ENCODE data around the gene USP9X.

USP9X gene

GRCh38 chrX:41095174-41095573 lies 9.9 kb downstream of the USP9X start:
- Histone ChIP-seq H3K27me3 (ENCODE audit: insufficient read depth, low read length, poor library complexity, severe bottlenecking) (no peaks in the 10 kb centered on the region), H2AFZ (ENCODE audit: low read length) (no peak overlapping the region), H3K4me2 (ENCODE audit: low read depth, low read length, poor library complexity, severe bottlenecking) (peak overlapping the region; percentile 31), H3K36me3 (ENCODE audit: insufficient read depth, low read length) (no peaks in the 10 kb centered on the region; the same call in 1 of the 2 replicates), H3K4me3 (ENCODE audit: low read length, poor library complexity, severe bottlenecking) (no peak overlapping the region), H3F3A (ENCODE audit: low read depth) (no peaks in the 10 kb centered on the region), H3K9me2 (replicated peaks; ENCODE audit: low read depth, low read length) (no peaks in the 10 kb centered on the region), H3K9me3 (ENCODE audit: insufficient read depth, low read depth, low read length) (no peaks in the 10 kb centered on the region), H3K9ac (ENCODE audit: low read depth, low read length, poor library complexity, severe bottlenecking) (no peak overlapping the region), H4K20me1 (ENCODE audit: insufficient read depth, low read length, poor library complexity, severe bottlenecking) (peaks cover 67% of the 10 kb centered on the region), H3K4me1 (ENCODE audit: insufficient read depth, low read length, poor library complexity, severe bottlenecking) (peaks cover 19% of the 10 kb centered on the region), H3K79me2 (ENCODE audit: insufficient read depth, low read length) (peaks cover 100% of the 10 kb centered on the region)
- TF ChIP-seq, protein P1, sequence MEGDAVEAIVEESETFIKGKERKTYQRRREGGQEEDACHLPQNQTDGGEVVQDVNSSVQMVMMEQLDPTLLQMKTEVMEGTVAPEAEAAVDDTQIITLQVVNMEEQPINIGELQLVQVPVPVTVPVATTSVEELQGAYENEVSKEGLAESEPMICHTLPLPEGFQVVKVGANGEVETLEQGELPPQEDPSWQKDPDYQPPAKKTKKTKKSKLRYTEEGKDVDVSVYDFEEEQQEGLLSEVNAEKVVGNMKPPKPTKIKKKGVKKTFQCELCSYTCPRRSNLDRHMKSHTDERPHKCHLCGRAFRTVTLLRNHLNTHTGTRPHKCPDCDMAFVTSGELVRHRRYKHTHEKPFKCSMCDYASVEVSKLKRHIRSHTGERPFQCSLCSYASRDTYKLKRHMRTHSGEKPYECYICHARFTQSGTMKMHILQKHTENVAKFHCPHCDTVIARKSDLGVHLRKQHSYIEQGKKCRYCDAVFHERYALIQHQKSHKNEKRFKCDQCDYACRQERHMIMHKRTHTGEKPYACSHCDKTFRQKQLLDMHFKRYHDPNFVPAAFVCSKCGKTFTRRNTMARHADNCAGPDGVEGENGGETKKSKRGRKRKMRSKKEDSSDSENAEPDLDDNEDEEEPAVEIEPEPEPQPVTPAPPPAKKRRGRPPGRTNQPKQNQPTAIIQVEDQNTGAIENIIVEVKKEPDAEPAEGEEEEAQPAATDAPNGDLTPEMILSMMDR (conservative IDR thresholded peaks at IDR 0.05; ENCODE audit: low read length) = no peak
- TF ChIP-seq EZH2phosphoT487 (IDR thresholded peaks at IDR 0.05; ENCODE audit: borderline replicate concordance) = no peak

GRCh38 chrX:41095908-41096307 lies 10.7 kb downstream of the USP9X start:
- Histone ChIP-seq H3K4me1 (ENCODE audit: insufficient read depth, low read length, poor library complexity, severe bottlenecking) (peaks cover 12% of the 10 kb centered on the region), H4K20me1 (ENCODE audit: insufficient read depth, low read length, poor library complexity, severe bottlenecking) (peaks cover 62% of the 10 kb centered on the region), H3K4me3 (ENCODE audit: low read length, poor library complexity, severe bottlenecking) (no peak overlapping the region), H3F3A (ENCODE audit: low read depth) (no peaks in the 10 kb centered on the region), H3K9me3 (ENCODE audit: insufficient read depth, low read depth, low read length) (no peaks in the 10 kb centered on the region), H3K9ac (ENCODE audit: low read depth, low read length, poor library complexity, severe bottlenecking) (no peak overlapping the region), H2AFZ (ENCODE audit: low read length) (no peak overlapping the region), H3K36me3 (ENCODE audit: insufficient read depth, low read length) (no peaks in the 10 kb centered on the region; the same call in 1 of the 2 replicates), H3K79me2 (ENCODE audit: insufficient read depth, low read length) (peaks cover 98% of the 10 kb centered on the region), H3K4me2 (ENCODE audit: low read depth, low read length, poor library complexity, severe bottlenecking) (peak overlapping the region; percentile 31), H3K9me2 (replicated peaks; ENCODE audit: low read depth, low read length) (no peaks in the 10 kb centered on the region), H3K27me3 (ENCODE audit: insufficient read depth, low read length, poor library complexity, severe bottlenecking) (no peaks in the 10 kb centered on the region)
- TF ChIP-seq, protein P1 (conservative IDR thresholded peaks at IDR 0.05; ENCODE audit: low read length) = no peak
- TF ChIP-seq EZH2phosphoT487 (IDR thresholded peaks at IDR 0.05; ENCODE audit: borderline replicate concordance) = no peak

GRCh38 chrX:41096339-41096955 lies 11.2 kb downstream of the USP9X start:
- H3K36me3 ChIP-seq (ENCODE audit: insufficient read depth, low read length) = no peaks in the 10 kb centered on the region; the same call in 1 of the 2 replicates
- H3K9me3 ChIP-seq (ENCODE audit: insufficient read depth, low read depth, low read length) = no peaks in the 10 kb centered on the region
- H3K9me2 ChIP-seq (replicated peaks; ENCODE audit: low read depth, low read length) = no peaks in the 10 kb centered on the region
- H2AFZ ChIP-seq (ENCODE audit: low read length) = no peak overlapping the region
- H3K4me2 ChIP-seq (ENCODE audit: low read depth, low read length, poor library complexity, severe bottlenecking) = peak overlapping the region; percentile 31
- peaks cover 6% of the 10 kb centered on the region for H3K4me1 ChIP-seq (ENCODE audit: insufficient read depth, low read length, poor library complexity, severe bottlenecking)
- peaks cover 97% of the 10 kb centered on the region for H3K79me2 ChIP-seq (ENCODE audit: insufficient read depth, low read length)
- no peak overlapping the region for H3K9ac ChIP-seq (ENCODE audit: low read depth, low read length, poor library complexity, severe bottlenecking)
- no peak for TF ChIP-seq EZH2phosphoT487 (IDR thresholded peaks at IDR 0.05; ENCODE audit: borderline replicate concordance)
- TF ChIP-seq, protein P1 (conservative IDR thresholded peaks at IDR 0.05; ENCODE audit: low read length) = no peak
- peaks cover 56% of the 10 kb centered on the region for H4K20me1 ChIP-seq (ENCODE audit: insufficient read depth, low read length, poor library complexity, severe bottlenecking)
- no peaks in the 10 kb centered on the region for H3K27me3 ChIP-seq (ENCODE audit: insufficient read depth, low read length, poor library complexity, severe bottlenecking)
- H3F3A ChIP-seq (ENCODE audit: low read depth) = no peaks in the 10 kb centered on the region
- no peak overlapping the region for H3K4me3 ChIP-seq (ENCODE audit: low read length, poor library complexity, severe bottlenecking)
